ENCODE measurements around the gene HS3ST3A1.
A peak's percentile ranks its signal among the peaks of the same experiment; 100 is the strongest.

Gene HS3ST3A1

DNA sequence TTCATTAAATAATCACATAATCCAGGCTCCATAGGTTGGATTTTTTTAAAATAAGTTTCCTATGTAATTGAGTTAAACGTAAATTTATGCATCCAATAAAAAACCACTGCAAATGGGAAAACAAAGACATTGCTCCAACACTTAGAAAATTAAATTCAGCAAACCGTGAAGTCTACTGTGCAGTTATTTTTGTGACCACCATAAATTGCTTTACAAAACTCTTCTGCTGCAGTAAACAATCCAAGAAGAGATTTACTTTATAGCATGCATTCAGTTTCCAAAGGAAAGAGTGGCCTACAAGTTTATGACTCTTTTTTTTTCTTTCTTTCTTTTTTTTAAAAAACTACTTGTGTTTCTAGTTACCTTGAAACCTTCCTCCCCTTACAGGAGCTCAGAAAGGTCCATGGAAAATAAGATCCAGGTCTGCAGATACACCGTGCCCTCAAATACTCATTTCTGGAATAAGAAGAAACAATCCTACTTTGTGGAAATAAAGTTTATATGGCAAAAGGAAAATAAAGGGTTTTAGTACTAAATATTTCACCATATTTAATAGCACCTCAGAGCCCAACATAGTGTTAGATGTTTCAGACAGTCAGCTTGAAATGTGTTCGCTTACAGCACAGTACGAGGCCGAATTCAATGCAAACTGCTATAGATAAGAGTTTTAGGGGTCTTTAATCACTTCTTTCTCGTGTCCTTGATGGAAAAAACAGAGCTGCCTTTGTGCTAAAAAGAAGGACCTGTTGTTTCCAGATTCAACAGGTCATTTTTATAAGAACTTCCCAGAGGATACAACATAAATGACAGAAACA lies 3.2 kb downstream of the HS3ST3A1 start:
- DNase-seq (ENCODE audit: low read depth), result no peak

GRCh38 chr17:13597723-13598347 lies 3.9 kb downstream of the HS3ST3A1 start:
- peak; percentile 60 for DNase-seq (ENCODE audit: low read depth)

- no peak for DNase-seq (ENCODE audit: low read depth)
Observed at GRCh38 chr17:13596241-13596923, 5.3 kb downstream of the HS3ST3A1 start.

GRCh38 chr17:13595599-13595899 lies 6.2 kb downstream of the HS3ST3A1 start:
- no peak for DNase-seq (ENCODE audit: low read depth)

DNA sequence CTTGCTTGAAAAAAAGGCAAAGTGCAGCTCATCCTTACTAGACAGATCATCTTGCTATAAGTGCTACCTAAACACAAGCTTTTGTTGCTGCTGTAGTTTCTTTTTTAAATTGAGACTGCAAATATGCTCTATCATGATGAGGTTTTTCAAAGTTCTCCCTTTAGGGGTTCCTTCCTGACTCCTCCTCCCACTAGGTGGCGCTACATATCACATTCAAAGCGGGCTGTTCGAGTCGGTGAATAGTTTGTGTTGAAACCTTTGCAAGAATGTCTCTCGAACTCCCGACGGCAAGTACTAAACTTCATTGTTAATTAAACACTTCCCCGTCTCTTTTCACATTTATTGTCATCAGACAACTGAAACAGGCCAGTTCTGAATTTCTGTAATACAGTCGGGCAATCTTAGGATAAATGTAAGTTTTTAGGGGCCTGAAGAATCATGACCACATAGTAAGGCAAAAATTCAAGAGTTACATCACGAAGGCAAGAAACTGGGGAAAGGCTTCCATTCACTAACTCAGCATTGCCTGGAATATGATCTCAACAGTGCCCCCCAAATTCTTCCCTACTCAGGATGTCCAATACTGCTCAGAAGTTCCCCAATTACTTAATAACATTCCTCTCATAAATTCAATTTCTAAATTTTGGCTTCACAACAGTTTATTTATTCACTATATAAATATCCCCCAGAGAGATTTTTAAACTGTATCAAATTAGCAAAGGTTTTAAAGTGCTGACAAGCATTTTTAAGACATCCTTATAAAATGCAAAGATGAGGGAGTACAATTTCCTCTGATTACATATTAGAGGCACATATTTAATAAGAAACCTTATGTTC lies 6.7 kb downstream of the HS3ST3A1 start:
- DNase-seq (ENCODE audit: low read depth), result peak; percentile 82

- DNase-seq (ENCODE audit: low read depth), result peak; percentile 46
Observed at GRCh38 chr17:13594310-13594709, 7.4 kb downstream of the HS3ST3A1 start.

DNA sequence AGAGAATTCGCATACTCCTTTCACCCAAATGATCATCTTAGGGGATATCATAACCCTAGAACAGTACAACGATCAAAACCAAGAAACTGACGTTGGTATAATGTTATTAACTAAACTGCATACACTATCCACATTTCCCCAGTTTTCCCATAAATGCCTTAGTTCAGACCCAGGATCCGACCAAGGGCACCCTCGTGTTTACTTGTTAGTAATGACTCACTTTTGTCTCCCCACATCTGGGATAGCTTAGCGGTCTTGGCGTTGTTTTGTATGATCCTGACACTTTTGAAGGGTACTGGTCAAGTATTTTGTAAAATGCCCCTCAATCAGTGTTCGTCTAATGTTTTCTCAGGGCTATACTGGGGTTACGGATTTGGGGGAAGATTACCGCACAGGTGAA lies 8.0 kb downstream of the HS3ST3A1 start:
- no peak for DNase-seq (ENCODE audit: low read depth)

- DNase-seq (ENCODE audit: low read depth), result no peak
Observed at GRCh38 chr17:13593021-13593751, 8.5 kb downstream of the HS3ST3A1 start.

- DNase-seq (ENCODE audit: low read depth), result no peak
Observed at GRCh38 chr17:13592427-13592826, 9.3 kb downstream of the HS3ST3A1 start.

DNA sequence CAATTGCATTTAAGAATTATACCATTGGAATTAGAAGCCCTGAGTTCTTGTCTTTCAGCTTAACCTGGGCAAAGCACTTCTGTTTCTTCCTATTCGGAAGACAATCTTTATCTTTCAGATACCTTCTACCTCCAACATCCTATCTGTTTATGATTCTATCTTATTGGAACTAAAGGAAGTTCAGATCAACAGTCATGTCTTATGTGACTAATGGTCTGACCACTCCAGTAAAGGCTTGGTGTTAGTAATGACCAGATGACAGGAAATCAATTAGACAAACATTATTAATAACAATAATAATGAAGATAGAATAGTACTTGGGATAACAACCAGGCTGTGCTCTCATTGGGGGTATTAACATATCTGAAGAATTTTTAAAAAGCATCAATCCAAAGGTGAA lies 11.3 kb downstream of the HS3ST3A1 start:
- no peak for DNase-seq (ENCODE audit: low read depth)

GRCh38 chr17:13589658-13590057 lies 12.1 kb downstream of the HS3ST3A1 start:
- DNase-seq (ENCODE audit: low read depth), result no peak

DNA sequence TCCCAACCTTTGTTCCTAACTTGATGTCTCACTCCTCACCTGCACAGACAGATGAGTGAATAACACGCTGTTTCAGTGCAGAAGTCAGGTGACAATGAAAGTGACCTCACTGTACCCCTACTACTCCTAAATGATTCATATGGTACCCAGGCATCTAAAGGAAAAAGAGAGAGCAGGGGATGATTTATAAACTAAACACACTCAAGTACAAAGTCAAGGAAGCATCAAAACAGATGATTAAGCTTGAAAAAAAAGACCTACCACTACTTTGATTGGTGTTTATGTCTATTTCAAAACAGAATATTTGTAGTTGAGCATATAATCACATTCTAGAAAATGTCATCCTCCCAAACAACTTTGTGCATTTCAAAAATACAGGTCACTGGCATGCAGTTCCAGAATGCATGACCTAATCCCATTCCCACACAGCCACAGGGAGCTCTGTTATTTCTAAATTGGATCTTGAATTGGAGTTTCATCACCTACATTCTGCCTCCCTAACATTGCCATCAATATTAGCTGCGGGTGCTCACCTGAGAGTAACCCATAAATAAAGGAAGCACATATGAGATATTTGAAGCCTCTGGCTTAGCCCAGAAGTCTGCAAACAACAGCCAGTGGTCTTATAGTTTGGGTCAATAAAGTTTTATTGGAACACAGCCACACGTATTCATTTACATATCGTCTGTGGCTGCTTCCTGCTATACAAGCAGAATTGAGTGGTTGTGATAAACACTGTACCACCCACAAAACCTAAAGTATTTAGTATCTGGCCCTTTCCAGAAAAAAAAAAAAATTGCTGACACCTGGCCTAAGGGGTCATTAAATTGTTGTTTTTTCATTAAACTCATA lies 14.0 kb downstream of the HS3ST3A1 start:
- no peak for DNase-seq (ENCODE audit: low read depth)

GRCh38 chr17:13584701-13585080 lies 17.0 kb downstream of the HS3ST3A1 start:
- DNase-seq (ENCODE audit: low read depth), result no peak

DNA sequence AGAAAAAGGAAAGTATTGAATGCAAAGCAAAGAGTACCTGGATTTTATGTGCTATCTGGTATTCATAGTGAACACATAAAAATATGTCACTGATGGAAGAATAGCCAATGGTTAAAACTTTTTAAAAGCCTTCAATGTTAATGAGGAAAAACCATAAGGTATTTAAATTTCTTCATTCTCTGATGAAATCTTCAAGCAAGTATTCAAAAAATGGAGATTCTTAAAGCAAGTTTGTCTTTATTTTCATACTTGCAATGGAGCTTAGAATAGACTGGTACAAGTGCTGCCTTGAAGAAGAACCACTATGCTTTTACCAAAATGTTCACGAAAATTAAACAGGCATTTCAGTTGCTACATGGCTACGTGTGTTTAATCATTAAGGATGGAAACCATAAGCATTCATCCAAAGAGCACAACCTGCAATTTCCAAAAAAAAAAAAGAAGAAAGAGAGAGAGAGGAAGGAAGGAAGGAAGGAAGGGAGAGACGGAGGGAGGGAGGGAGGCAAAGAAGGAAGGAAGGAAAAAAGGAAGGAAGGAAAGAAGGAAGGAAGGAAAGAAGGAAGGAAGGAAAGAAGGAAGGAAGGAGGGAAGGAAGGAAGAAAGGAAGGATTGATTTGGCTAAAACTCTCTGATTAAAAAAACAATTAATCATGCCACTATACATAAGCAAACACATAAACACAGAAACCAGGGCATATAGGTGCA lies 17.6 kb downstream of the HS3ST3A1 start:
- DNase-seq (ENCODE audit: low read depth), result no peak

DNA sequence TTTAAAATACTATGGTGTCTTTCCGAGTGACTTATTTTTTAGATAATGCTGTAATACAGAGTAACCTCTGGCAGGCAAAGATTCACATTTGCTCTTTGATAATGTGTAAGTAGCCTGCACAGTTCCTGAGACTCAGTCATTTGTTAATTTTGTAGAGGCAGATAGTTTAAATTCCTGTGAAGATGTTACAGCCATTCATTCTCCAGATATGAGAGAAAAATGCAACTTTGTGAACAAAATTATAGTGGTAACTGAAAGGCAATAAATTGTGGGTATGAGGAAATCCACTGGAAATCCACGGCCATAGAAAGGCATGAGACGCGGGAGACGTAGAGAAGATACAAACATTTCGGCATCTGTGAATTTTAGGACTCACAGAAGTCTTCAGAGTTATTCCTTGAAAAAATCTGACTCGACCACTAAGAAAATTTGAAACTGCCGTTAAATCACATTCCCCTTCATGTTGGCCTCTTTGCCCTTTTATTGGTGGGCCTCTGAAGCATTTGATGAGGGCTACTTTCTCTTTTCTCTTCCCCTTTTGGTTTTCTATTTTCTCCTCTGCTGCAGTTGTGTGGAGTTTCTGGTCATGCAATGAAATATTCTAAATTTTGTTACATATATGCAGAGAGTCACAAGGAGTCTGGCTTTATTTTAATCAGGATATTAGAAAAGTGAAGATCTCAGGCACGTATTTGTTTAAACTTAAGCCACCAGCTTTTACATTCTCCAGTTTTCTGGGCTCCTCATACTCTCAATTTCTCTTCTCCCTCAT lies 18.8 kb downstream of the HS3ST3A1 start:
- no peak for DNase-seq (ENCODE audit: low read depth)

- no peak for DNase-seq (ENCODE audit: low read depth)
Observed at GRCh38 chr17:13581925-13582324, 19.8 kb downstream of the HS3ST3A1 start.

DNA sequence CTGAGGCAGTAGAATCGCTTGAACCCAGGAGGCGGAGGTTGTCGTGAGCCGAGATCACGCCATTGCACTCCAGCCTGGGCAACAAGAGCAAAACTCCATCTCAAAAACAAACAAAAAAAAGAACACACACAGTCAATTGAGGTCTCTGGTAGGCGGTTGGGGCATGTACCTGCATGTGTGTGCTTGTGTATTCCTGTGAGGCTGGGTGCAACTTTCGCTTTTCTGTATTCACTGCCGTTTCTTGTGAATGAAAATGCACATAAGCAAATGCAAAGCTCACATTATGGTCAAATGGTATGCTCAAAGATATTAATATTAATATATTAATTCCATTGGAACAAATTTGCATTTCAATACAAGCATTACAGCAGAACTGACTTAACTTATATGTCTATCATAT lies 20.9 kb downstream of the HS3ST3A1 start:
- DNase-seq (ENCODE audit: low read depth), result no peak

GRCh38 chr17:13576661-13577526 lies 24.8 kb downstream of the HS3ST3A1 start:
- no peak for DNase-seq (ENCODE audit: low read depth)

Data from fibroblast of the conjunctiva (primary cell).